HEK293 (cell line): ENCODE results near the gene UBALD2.

ENCODE experiments used
- CTCF ChIA-PET: fragments of 350-600 bp; formaldehyde crosslinking; extraction: SDS; loops from one replicate; lab custom pipeline; 2021; ENCODE audit warnings: antibody characterized with exemption; lab: Yijun Ruan, JAX
- POLR2A ChIA-PET: fragments of 300-600 bp; formaldehyde crosslinking; extraction: SDS; loops from one replicate; lab custom pipeline; 2020; ENCODE audit warnings: antibody characterized with exemption, inconsistent platforms; lab: Yijun Ruan, JAX
- H3K27ac ChIP-seq: fragments of 200-500 bp; sonication (Bioruptor generic); 2 replicates; pipeline ENCODE4 v1.5.1; 2014; ENCODE audit warnings: low read depth, low read length, control low read depth, inconsistent platforms; ENCODE audit errors: extremely low read depth
- H3K36me3 ChIP-seq, 2 experiments: fragments of 200-500 bp in 1 of 2; sonication (Bioruptor generic) in 1 of 2; 1 replicate in 1 of 2; 2 replicates in 1 of 2; pipeline ENCODE4 v1.5.1; 2014 to 2017; ENCODE audit warnings: inconsistent platforms in 2 of 2, low read length in 2 of 2; ENCODE audit not compliant: control insufficient read depth in 2 of 2, insufficient read depth in 1 of 2
- H3K4me1 ChIP-seq: fragments of 200-500 bp; sonication (Bioruptor generic); 2 replicates; pipeline ENCODE4 v1.5.1; 2014; ENCODE audit warnings: mild to moderate bottlenecking, low read length, inconsistent platforms; ENCODE audit not compliant: control insufficient read depth, insufficient read depth
- H3K4me3 ChIP-seq: 2 replicates; pipeline ENCODE4 v1.5.1; 2011; ENCODE audit warnings: low read depth, mild to moderate bottlenecking, control low read depth, low read length, moderate library complexity
- H3K9me3 ChIP-seq: fragments of 200-500 bp; sonication (Bioruptor generic); 2 replicates; pipeline ENCODE4 v1.5.1; 2014; ENCODE audit warnings: low read depth, low read length, inconsistent platforms; ENCODE audit not compliant: control insufficient read depth, insufficient read depth
- ATF2 ChIP-seq: fragments of 450-650 bp; formaldehyde crosslinking; IDR thresholded peaks from 2 replicates; pipeline ENCODE4 v1.5.1; 2016; ENCODE audit warnings: missing biosample characterization, missing genetic modification characterization, low read depth
- GLIS1 ChIP-seq: fragments of 450-650 bp; formaldehyde crosslinking; IDR thresholded peaks from 2 replicates; pipeline ENCODE4 v1.5.1; 2016; ENCODE audit warnings: missing biosample characterization, missing genetic modification characterization
- GLIS2 ChIP-seq: fragments of 450-650 bp; formaldehyde crosslinking; IDR thresholded peaks from 2 replicates; pipeline ENCODE4 v1.5.1; 2016; ENCODE audit warnings: missing biosample characterization, missing genetic modification characterization
- HOXD13 ChIP-seq: sonication (generic); formaldehyde crosslinking; IDR thresholded peaks from 2 replicates; pipeline ENCODE4 v1.8.0; 2022; ENCODE audit warnings: missing genetic modification reagents, borderline replicate concordance
- KLF1 ChIP-seq: fragments of 450-650 bp; formaldehyde crosslinking; IDR thresholded peaks from 2 replicates; pipeline ENCODE4 v1.5.1; 2016; ENCODE audit warnings: missing biosample characterization, missing genetic modification characterization
- KLF8 ChIP-seq: fragments of 450-650 bp; formaldehyde crosslinking; IDR thresholded peaks from 2 replicates; pipeline ENCODE4 v1.5.1; 2016; ENCODE audit warnings: missing biosample characterization, missing genetic modification characterization
- MEIS1 ChIP-seq: sonication (generic); formaldehyde crosslinking; IDR thresholded peaks from 2 replicates; pipeline ENCODE4 v1.8.1; 2022; ENCODE audit warnings: missing genetic modification reagents, mild to moderate bottlenecking, borderline replicate concordance
- MZF1 ChIP-seq: fragments of 450-650 bp; formaldehyde crosslinking; IDR thresholded peaks from 2 replicates; pipeline ENCODE4 v1.5.1; 2017; ENCODE audit warnings: missing biosample characterization, missing genetic modification characterization, borderline replicate concordance
- PRDM1 ChIP-seq: fragments of 450-650 bp; formaldehyde crosslinking; IDR thresholded peaks from 2 replicates; pipeline ENCODE4; 2016; ENCODE audit warnings: missing biosample characterization, missing genetic modification characterization
- REST ChIP-seq: fragments of 450-650 bp; formaldehyde crosslinking; IDR thresholded peaks from 2 replicates; pipeline ENCODE4 v1.5.1; 2016; ENCODE audit warnings: missing biosample characterization, missing genetic modification characterization
- SP3 ChIP-seq: fragments of 450-650 bp; formaldehyde crosslinking; IDR thresholded peaks from 2 replicates; pipeline ENCODE4 v1.5.1; 2016; ENCODE audit warnings: missing biosample characterization, missing genetic modification characterization
- SP7 ChIP-seq: fragments of 450-650 bp; formaldehyde crosslinking; IDR thresholded peaks from 2 replicates; pipeline ENCODE4 v1.5.1; 2016; ENCODE audit warnings: missing biosample characterization, missing genetic modification characterization
- ZIC2 ChIP-seq: fragments of 450-650 bp; formaldehyde crosslinking; IDR thresholded peaks from 2 replicates; pipeline ENCODE4 v1.5.1; 2016; ENCODE audit warnings: missing biosample characterization, missing genetic modification characterization
- ZNF10 ChIP-seq: fragments of 450-650 bp; formaldehyde crosslinking; IDR thresholded peaks from 2 replicates; pipeline ENCODE4 v1.5.1; 2017; ENCODE audit warnings: missing biosample characterization, missing genetic modification characterization
- ZNF112 ChIP-seq: fragments of 450-650 bp; formaldehyde crosslinking; IDR thresholded peaks from 2 replicates; pipeline ENCODE4 v1.5.0; 2017; ENCODE audit warnings: missing biosample characterization, missing genetic modification characterization
- ZNF121 ChIP-seq: fragments of 450-650 bp; formaldehyde crosslinking; IDR thresholded peaks from 2 replicates; pipeline ENCODE4 v1.5.1; 2016; ENCODE audit warnings: missing biosample characterization, missing genetic modification characterization
- ZNF280C ChIP-seq: fragments of 450-650 bp; formaldehyde crosslinking; IDR thresholded peaks from 2 replicates; pipeline ENCODE4 v1.5.1; 2016; ENCODE audit warnings: missing biosample characterization, missing genetic modification characterization
- ZNF350 ChIP-seq: fragments of 450-650 bp; formaldehyde crosslinking; IDR thresholded peaks from 2 replicates; pipeline ENCODE4 v1.5.0; 2017; ENCODE audit warnings: missing biosample characterization, mild to moderate bottlenecking, missing genetic modification characterization
- ZNF394 ChIP-seq: fragments of 450-650 bp; formaldehyde crosslinking; IDR thresholded peaks from 2 replicates; pipeline ENCODE4 v1.5.1; 2016; ENCODE audit warnings: missing biosample characterization, missing genetic modification characterization, mild to moderate bottlenecking, moderate library complexity, borderline replicate concordance
- ZNF404 ChIP-seq: fragments of 450-650 bp; formaldehyde crosslinking; IDR thresholded peaks from 2 replicates; pipeline ENCODE4 v1.5.1; 2017; ENCODE audit warnings: missing biosample characterization, missing genetic modification characterization
- ZNF423 ChIP-seq: fragments of 450-650 bp; formaldehyde crosslinking; IDR thresholded peaks from 2 replicates; pipeline ENCODE4 v1.5.1; 2016; ENCODE audit warnings: missing biosample characterization, missing genetic modification characterization
- ZNF555 ChIP-seq: fragments of 450-650 bp; formaldehyde crosslinking; conservative IDR thresholded peaks from 2 replicates; pipeline ENCODE4 v1.5.1; 2017; ENCODE audit warnings: missing biosample characterization, mild to moderate bottlenecking, missing genetic modification characterization, inconsistent platforms
- ZNF610 ChIP-seq: fragments of 450-650 bp; formaldehyde crosslinking; IDR thresholded peaks from 2 replicates; pipeline ENCODE4 v1.5.1; 2016; ENCODE audit warnings: missing biosample characterization, missing genetic modification characterization, borderline replicate concordance
- ZNF624 ChIP-seq: fragments of 450-650 bp; formaldehyde crosslinking; IDR thresholded peaks from 2 replicates; pipeline ENCODE4 v1.5.1; 2017; ENCODE audit warnings: missing biosample characterization, missing genetic modification characterization
- ZNF777 ChIP-seq: fragments of 450-650 bp; formaldehyde crosslinking; IDR thresholded peaks from 2 replicates; pipeline ENCODE4 v1.5.1; 2017; ENCODE audit warnings: missing biosample characterization, missing genetic modification characterization, borderline replicate concordance
- ZXDB ChIP-seq: fragments of 450-650 bp; formaldehyde crosslinking; IDR thresholded peaks from 2 replicates; pipeline ENCODE4 v1.5.1; 2016; ENCODE audit warnings: missing biosample characterization, missing genetic modification characterization
- TF ChIP-seq, protein P1 (sequence below): fragments of 450-650 bp; formaldehyde crosslinking; IDR thresholded peaks from 2 replicates; pipeline ENCODE4 v1.5.1; 2016; ENCODE audit warnings: missing biosample characterization, missing genetic modification characterization

UBALD2 gene

GRCh38 chr17:76278952-76279741, 14.0 kb downstream of the UBALD2 start (continued):
- TF ChIP-seq, protein P1, sequence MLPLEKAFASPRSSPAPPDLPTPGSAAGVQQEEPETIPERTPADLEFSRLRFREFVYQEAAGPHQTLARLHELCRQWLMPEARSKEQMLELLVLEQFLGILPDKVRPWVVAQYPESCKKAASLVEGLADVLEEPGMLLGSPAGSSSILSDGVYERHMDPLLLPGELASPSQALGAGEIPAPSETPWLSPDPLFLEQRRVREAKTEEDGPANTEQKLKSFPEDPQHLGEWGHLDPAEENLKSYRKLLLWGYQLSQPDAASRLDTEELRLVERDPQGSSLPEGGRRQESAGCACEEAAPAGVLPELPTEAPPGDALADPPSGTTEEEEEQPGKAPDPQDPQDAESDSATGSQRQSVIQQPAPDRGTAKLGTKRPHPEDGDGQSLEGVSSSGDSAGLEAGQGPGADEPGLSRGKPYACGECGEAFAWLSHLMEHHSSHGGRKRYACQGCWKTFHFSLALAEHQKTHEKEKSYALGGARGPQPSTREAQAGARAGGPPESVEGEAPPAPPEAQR (tag by site-specific recombination) = no peak
- 0 out of 2 replicates have a peak, but pooled peaks have one; percentile 13 for TF ChIP-seq SP3 (tag by site-specific recombination)
- no peak for TF ChIP-seq ZNF280C (tag by site-specific recombination)
- peak; percentile 43; the same call in 1 of the 2 replicates for TF ChIP-seq GLIS2 (tag by site-specific recombination)
- peak; percentile 75 for TF ChIP-seq GLIS1 (tag by site-specific recombination)
- TF ChIP-seq PRDM1 (tag by site-specific recombination) = no peak
- TF ChIP-seq ZNF350 (tag by site-specific recombination) = no peak
- TF ChIP-seq ZNF610 (tag by site-specific recombination) = no peak
- TF ChIP-seq MZF1 = no peak
- peak; percentile 71; the same call in 1 of the 2 replicates for TF ChIP-seq ZNF423 (tag by site-specific recombination)
- no peak for TF ChIP-seq HOXD13
- 0 out of 2 replicates have a peak, but pooled peaks have one; percentile 40 for TF ChIP-seq SP7 (tag by site-specific recombination)
- TF ChIP-seq ZNF121 (tag by site-specific recombination) = peak; percentile 89
- no peak for TF ChIP-seq KLF1 (tag by site-specific recombination)
- TF ChIP-seq MEIS1 (CRISPR knock-in tag) = no peak
- TF ChIP-seq KLF8 (tag by site-specific recombination) = no peak
- no peak for TF ChIP-seq ZNF404 (tag by site-specific recombination)
- peak; percentile 49 for TF ChIP-seq ZIC2
- peak; percentile 79 for TF ChIP-seq REST (tag by site-specific recombination)

DNA sequence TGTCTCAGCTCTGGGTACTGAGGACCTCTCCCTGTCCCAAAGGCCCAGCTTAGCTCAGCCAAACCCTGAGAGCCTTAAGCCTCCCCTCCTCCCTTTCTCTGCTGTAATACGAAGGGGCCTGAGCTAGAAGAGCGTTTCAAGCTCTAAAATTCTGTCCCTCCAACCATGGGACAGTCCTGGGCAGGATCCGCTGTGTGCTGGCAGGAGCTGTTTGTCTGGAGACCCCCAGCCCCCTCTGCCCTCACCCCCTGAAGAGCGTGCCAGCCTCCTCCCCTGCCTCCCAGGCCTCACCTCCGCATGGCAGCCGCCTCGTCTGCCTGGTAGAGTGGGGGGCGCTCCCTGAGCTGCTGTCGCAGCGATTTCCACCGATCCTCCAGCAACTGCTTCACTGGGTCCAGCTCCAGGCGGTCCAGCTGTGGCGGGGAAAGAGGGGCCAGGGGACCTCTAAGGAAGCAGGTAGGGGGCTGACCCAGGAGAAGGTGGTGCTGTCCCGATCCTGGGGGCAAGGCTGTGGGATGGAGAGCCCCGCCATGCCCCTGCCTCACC, 14.7 kb downstream of the UBALD2 start:
- no peaks in the 10 kb centered on the region for H3K9me3 ChIP-seq
- H3K27ac ChIP-seq = no peak overlapping the region
- CTCF ChIA-PET = interaction anchor here (0.5 to 4.8 kb wide), 75 partner anchors 9 to 1622 kb away, joined by 3 to 191 read pairs (median 5); partner anchors contain the start of genes CDK3, EXOC7, MRPL38 and PRPSAP1
- peaks cover 0 to 3% of the 10 kb centered on the region in 2 experiments; a peak in 2 of 3 replicates for H3K36me3 ChIP-seq
- H3K4me3 ChIP-seq = no peak overlapping the region
- H3K4me1 ChIP-seq = no peaks in the 10 kb centered on the region
- POLR2A ChIA-PET = interaction anchor here (0.5 to 2.0 kb wide), 10 partner anchors 10 to 311 kb away, joined by 3 to 13 read pairs (median 4); partner anchors contain the start of genes SRP68 and UBALD2
- TF ChIP-seq ZNF112 = no peak
- TF ChIP-seq ATF2 (tag by site-specific recombination) = no peak
- no peak for TF ChIP-seq ZXDB (tag by site-specific recombination)
- no peak for TF ChIP-seq ZNF624
- no peak for TF ChIP-seq SP7 (tag by site-specific recombination)
- TF ChIP-seq ZNF777 = no peak
- no peak for TF ChIP-seq PRDM1 (tag by site-specific recombination)
- TF ChIP-seq ZNF555 = no peak
- no peak for TF ChIP-seq ZNF394
- TF ChIP-seq ZNF10 (tag by site-specific recombination) = no peak
